Adipose tissue (tissue), 3 donors: ENCODE measurements around the gene CCN5. TPM values are rescaled to one million over a fixed set of nuclear protein-coding genes. Genes with fewer than 3 reads are reported as not detected.
"Not testable (repeated sequence)": the region's sequence is repeated elsewhere in the genome, so short reads cannot be mapped to it uniquely, and the experiment has no call there.

Source experiments
- H3K27ac ChIP-seq: one replicate; pipeline ENCODE4 v1.5.1; 2013; ENCODE audit warnings: low read depth, low read length
- WGBS, 3 donors: extraction: QIAGEN DNeasy Blood & Tissue Kit; methylation state at CpG; one replicate each; pipeline ENCODE4 v1.1.7; 2013; 5-methylcytosine and 5-hydroxymethylcytosine counted together
- polyA plus RNA-seq, 3 donors: library from polyadenylated mRNA; stranded (reverse); fragments of 200-250 nt; gene quantifications; one replicate each; pipeline ENCODE4 v1.2.3, GENCODE V29; 2013
- donor health status: healthy with polysubstance abuse.
- donor health status: Bipolar disorder and iron deficiency.
- donor health status: healthy.

The CCN5 gene
- polyA plus RNA-seq, 3 donors: 0.36 to 36.3 (median 20.7) TPM

- H3K27ac ChIP-seq: no peak within 1 kb of the TSS
- WGBS, 3 donors: 1 to 2% (median 1%) methylated on average over 71 to 81 of the region's 81 CpGs
Measured at GRCh38 chr20:44745598-44746366, 30.6 kb downstream of the CCN5 start, which contains the start of gene KCNK15. TSS of gene KCNK15 (plus strand) at chr20:44745865. CDS start at chr20:44745911, 46 bp downstream.

DNA sequence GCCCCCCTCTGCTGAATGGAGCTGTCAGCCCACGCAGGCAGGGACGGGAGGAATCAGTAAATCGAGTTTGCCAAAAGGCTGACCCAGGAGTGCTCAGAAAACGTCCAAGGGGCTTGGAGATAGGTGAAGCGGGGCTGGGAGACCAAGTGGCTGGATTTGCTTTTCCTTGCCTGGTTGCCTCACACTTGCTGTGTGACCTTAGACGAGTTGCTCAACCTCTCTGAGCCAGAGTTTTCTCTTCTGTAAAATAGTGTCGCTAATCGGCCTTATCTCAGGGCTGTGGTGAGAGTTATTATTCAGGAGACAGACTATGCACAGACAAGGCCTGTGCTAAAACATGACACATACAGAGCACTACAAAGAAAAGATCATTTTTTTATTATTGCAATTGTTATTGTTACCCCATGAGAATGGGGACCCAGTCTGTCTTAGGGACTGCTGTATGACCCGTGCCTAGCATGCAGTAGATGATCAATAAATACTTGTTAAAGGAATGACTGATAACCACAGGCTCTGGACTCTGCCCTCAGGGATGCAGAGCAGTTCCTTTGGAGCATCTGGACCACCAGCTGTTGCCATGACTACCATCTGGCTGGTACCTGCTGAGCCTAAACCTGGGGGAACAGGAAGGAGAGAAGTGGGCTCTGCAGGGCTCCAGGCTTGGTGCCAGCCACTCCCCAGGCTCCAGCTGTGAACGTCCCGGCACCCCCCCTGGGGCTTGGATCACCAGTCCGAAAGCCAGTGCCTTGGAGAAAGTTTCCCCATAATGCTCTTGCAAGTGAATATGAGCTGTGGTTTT, 31.4 kb downstream of the CCN5 start:
- WGBS, 3 donors: 21 to 29% (median 24%) methylated on average over 12 of the region's 12 CpGs
- H3K27ac ChIP-seq: no peak overlapping the region

DNA sequence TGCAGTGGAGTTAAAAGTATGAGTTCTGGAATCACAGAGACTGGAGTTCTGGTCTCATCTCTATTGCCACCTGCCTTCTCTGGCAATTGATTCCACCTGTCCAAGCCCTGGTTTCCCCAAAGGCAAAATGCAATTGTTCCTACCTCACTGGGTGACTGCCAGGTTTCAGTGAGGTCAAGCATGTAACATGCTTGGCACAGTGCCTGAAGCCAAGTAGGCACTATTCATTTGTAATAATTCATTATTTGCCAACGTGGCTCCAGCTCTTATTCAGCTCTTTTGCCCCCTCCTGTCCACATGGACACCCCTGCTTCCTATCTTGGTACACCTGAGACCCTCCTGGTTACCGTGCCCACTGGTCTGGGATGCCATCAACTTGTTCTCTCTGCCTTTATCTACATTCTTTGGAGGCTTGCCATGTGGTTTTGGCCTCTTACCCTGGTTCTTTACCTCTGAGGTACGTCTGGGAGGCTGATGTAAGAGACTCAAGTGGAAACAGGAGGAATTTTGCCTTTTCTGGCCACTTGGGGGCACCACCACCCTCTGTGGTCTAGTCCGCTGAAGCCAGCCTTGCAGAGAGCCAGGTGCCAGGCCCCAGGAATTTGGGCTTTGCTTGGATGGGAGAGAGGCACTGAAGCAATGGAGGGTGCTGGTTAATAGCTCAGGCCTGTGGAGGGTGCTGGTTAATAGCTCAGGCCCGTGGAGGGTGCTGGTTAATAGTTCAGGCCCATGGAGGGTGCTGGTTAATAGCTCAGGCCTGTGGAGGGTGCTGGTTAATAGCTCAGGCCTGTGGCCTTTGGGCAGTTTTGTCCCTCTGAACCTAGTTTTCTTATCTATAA, 32.2 kb downstream of the CCN5 start:
- no peak overlapping the region for H3K27ac ChIP-seq
- 7 to 11% (median 9%) methylated on average over 5 of the region's 5 CpGs for WGBS, 3 donors

GRCh38 chr20:44748005-44748370, 32.8 kb downstream of the CCN5 start:
- no peak overlapping the region for H3K27ac ChIP-seq
- WGBS, 3 donors: 75 to 82% (median 77%) methylated on average over 3 of the region's 3 CpGs

DNA sequence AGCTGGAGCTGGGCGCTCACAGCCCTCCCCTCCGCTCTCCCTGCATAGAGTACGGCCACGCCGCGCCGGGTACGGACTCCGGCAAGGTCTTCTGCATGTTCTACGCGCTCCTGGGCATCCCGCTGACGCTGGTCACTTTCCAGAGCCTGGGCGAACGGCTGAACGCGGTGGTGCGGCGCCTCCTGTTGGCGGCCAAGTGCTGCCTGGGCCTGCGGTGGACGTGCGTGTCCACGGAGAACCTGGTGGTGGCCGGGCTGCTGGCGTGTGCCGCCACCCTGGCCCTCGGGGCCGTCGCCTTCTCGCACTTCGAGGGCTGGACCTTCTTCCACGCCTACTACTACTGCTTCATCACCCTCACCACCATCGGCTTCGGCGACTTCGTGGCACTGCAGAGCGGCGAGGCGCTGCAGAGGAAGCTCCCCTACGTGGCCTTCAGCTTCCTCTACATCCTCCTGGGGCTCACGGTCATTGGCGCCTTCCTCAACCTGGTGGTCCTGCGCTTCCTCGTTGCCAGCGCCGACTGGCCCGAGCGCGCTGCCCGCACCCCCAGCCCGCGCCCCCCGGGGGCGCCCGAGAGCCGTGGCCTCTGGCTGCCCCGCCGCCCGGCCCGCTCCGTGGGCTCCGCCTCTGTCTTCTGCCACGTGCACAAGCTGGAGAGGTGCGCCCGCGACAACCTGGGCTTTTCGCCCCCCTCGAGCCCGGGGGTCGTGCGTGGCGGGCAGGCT, 35.1 kb downstream of the CCN5 start:
- no peak overlapping the region for H3K27ac ChIP-seq
- WGBS, 3 donors: 39 to 61% (median 42%) methylated on average over 69 to 73 of the region's 73 CpGs

GRCh38 chr20:44752099-44752931, 37.1 kb downstream of the CCN5 start:
- H3K27ac ChIP-seq: no peak overlapping the region
- 63 to 71% (median 70%) methylated on average over 17 of the region's 17 CpGs for WGBS, 3 donors

- WGBS, 3 donors: 65 to 73% (median 68%) methylated on average over 7 of the region's 7 CpGs
Measured at GRCh38 chr20:44754554-44754953, 39.4 kb downstream of the CCN5 start.

GRCh38 chr20:44756011-44756688, 41.0 kb downstream of the CCN5 start:
- WGBS, 3 donors: 86 to 91% (median 89%) methylated on average over 17 to 18 of the region's 18 CpGs
- no peak overlapping the region for H3K27ac ChIP-seq

More at GRCh38 chr20:44754554-44754953, 39.4 kb downstream of the CCN5 start:
- H3K27ac ChIP-seq: no peak overlapping the region

DNA sequence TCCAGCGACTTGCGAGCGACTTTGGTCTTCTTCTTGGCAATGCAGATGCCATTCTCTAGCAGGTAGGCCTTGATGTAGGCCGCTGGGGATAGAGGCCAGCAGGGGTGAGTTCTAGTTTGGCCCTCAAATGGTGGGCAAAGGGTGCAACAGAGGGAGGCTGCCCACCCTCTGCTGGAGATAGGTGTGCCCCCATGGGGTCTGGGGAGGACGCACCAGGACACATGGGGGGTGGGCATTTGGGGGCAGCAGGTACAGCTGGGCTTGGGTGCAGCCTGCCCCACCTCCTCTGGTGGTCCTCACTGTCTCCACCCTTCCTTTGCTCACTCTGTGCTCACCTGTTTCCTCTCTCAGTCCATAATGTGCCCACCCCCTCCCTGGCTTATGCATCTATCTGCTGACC, 41.8 kb downstream of the CCN5 start:
- 68 to 94% (median 94%) methylated on average over 5 of the region's 5 CpGs for WGBS, 3 donors
- H3K27ac ChIP-seq: no peak overlapping the region

- 53 to 59% (median 53%) methylated on average over 10 of the region's 10 CpGs for WGBS, 3 donors
- H3K27ac ChIP-seq: no peak overlapping the region
Measured at GRCh38 chr20:44758247-44759101, 43.3 kb downstream of the CCN5 start.

- WGBS, 3 donors: 86 to 91% (median 90%) methylated on average over 1 of the region's 1 CpG
- no peak overlapping the region for H3K27ac ChIP-seq
Measured at GRCh38 chr20:44759595-44759994, 44.4 kb downstream of the CCN5 start.

DNA sequence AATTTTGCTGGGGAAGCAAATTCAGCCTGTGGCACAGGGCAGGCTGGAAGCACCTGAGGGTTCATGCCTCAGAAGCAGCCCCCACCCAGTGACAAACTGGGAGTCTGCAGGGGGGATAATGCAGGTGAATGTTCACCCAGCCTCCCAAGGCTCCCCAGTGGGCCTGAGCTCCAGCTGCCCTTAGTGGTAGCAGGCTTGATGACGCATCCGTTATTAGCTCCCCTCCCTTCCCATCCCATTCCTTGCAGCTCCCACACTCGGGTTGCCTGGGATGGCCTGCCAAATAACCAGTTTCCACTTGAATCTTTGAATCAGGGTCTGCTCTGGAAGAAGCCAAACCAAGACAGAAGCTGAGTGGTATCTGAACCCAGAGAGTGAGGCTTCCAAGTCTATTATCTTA, 46.3 kb downstream of the CCN5 start:
- 43 to 53% (median 52%) methylated on average over 3 of the region's 3 CpGs for WGBS, 3 donors
- no peak overlapping the region for H3K27ac ChIP-seq

DNA sequence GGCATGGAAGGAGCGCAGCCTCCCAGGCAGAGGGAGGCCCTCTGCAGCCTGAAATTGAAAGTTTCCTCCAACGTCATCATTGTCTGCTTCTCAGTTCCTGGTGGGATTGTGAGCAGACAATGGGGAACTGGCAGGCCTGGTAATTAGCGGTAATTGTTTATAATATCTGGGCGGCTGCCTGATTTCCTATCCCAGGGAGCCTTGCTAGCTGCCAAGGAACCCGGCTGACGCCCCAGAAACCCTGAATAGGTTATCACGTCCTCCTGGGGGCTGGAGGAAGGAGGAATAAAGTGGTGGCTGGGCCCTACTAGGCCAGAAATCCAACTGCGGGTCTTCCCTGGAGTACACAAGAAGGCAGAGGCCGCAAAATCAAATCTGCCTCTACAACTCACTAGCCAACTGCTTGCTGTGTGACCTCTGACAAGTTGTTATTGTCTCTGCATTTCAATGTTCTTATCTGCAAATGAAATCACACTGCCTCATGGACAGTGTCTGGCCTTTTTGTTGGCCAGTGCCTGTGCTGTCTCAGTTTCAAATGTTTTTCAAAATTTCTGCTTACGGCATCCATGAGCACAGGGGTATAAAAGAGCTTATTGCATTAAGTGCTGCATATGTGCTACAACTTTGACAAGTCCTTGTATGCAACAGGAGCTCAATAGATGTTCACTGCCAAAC, 47.4 kb downstream of the CCN5 start:
- H3K27ac ChIP-seq: no peak overlapping the region
- WGBS, 3 donors: 52 to 61% (median 60%) methylated on average over 10 of the region's 10 CpGs

DNA sequence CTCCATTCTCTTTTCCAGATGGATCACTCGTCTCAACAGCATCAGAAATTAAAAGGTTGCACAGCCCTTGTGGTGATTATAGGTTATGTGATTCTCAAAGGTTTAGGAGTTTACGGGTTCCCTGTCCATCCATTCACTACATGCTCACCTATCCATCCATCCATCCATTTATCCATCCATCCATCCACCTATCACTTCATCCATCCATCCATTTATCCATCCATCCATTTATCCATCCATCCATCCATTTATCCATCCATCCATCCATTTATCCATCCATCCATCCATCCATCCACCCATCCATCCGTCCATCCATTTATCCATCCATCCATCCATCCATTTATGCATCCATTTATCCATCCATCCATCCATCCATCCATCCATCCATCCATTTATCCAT, 48.6 kb downstream of the CCN5 start:
- 74 to 90% (median 89%) methylated on average over 3 of the region's 3 CpGs for WGBS, 3 donors

GRCh38 chr20:44765091-44765490, 49.9 kb downstream of the CCN5 start:
- H3K27ac ChIP-seq: no peak overlapping the region
- WGBS, 3 donors: 48 to 68% (median 67%) methylated on average over 4 of the region's 4 CpGs

More for the DNA sequence above, 48.6 kb downstream of the CCN5 start:
- H3K27ac ChIP-seq: not testable (repeated sequence)
